Measurements from ENCODE around the gene ATRNL1. TPM values are rescaled to one million over a fixed set of nuclear protein-coding genes. Genes with fewer than 3 reads are reported as not detected.

ATRNL1 gene
- total RNA-seq, 1 donor from 2014 or later = 24.2 TPM

GRCh38 chr10:115795964-115796363, 702.8 kb downstream of the ATRNL1 start:
- peaks cover 12% of the 10 kb centered on the region for H3K9me3 Mint-ChIP-seq (ENCODE audit: low read depth)
- no peaks in the 10 kb centered on the region for H3K4me1 Mint-ChIP-seq (ENCODE audit: low read depth)
- TF ChIP-seq CTCF (IDR thresholded peaks at IDR 0.05; ENCODE audit: unreplicated experiment) = no peak

GRCh38 chr10:115801457-115801856, 708.3 kb downstream of the ATRNL1 start:
- no peak overlapping the region for H3K4me3 Mint-ChIP-seq (ENCODE audit: low read depth)
- no peaks in the 10 kb centered on the region for H3K36me3 Mint-ChIP-seq (ENCODE audit: insufficient read depth)
- TF ChIP-seq CTCF (IDR thresholded peaks at IDR 0.05; ENCODE audit: unreplicated experiment) = no peak
- H3K27me3 Mint-ChIP-seq = peaks cover 2% of the 10 kb centered on the region
- H3K4me1 Mint-ChIP-seq (ENCODE audit: low read depth) = no peaks in the 10 kb centered on the region
- H3K9me3 Mint-ChIP-seq (ENCODE audit: low read depth) = no peaks in the 10 kb centered on the region
- H3K27ac Mint-ChIP-seq = no peak overlapping the region
- DNase-seq (ENCODE audit: low spot score, unreplicated experiment) = no peak

More at GRCh38 chr10:115795964-115796363, 702.8 kb downstream of the ATRNL1 start:
- Mint-ChIP-seq H3K27me3 (no peaks in the 10 kb centered on the region), H3K36me3 (ENCODE audit: insufficient read depth) (no peaks in the 10 kb centered on the region), H3K27ac (no peak overlapping the region), H3K4me3 (ENCODE audit: low read depth) (no peak overlapping the region)
- DNase-seq (ENCODE audit: low spot score, unreplicated experiment) = no peak

- no peaks in the 10 kb centered on the region for H3K9me3 Mint-ChIP-seq (ENCODE audit: low read depth)
- TF ChIP-seq CTCF (IDR thresholded peaks at IDR 0.05; ENCODE audit: unreplicated experiment) = no peak
- no peaks in the 10 kb centered on the region for H3K36me3 Mint-ChIP-seq (ENCODE audit: insufficient read depth)
- H3K4me3 Mint-ChIP-seq (ENCODE audit: low read depth) = no peak overlapping the region
- no peak overlapping the region for H3K27ac Mint-ChIP-seq
- DNase-seq (ENCODE audit: low spot score, unreplicated experiment) = no peak
- peaks cover 2% of the 10 kb centered on the region for H3K27me3 Mint-ChIP-seq
- H3K4me1 Mint-ChIP-seq (ENCODE audit: low read depth) = no peaks in the 10 kb centered on the region
Observed at GRCh38 chr10:115801992-115802391, 708.8 kb downstream of the ATRNL1 start.

GRCh38 chr10:115802911-115803310, 709.7 kb downstream of the ATRNL1 start:
- no peak for DNase-seq (ENCODE audit: low spot score, unreplicated experiment)
- Mint-ChIP-seq H3K27ac (no peak overlapping the region), H3K4me1 (ENCODE audit: low read depth) (no peaks in the 10 kb centered on the region), H3K9me3 (ENCODE audit: low read depth) (no peaks in the 10 kb centered on the region), H3K36me3 (ENCODE audit: insufficient read depth) (no peaks in the 10 kb centered on the region), H3K4me3 (ENCODE audit: low read depth) (no peak overlapping the region), H3K27me3 (peaks cover 2% of the 10 kb centered on the region)
- no peak for TF ChIP-seq CTCF (IDR thresholded peaks at IDR 0.05; ENCODE audit: unreplicated experiment)

- Mint-ChIP-seq H3K4me3 (ENCODE audit: low read depth) (no peak overlapping the region), H3K36me3 (ENCODE audit: insufficient read depth) (no peaks in the 10 kb centered on the region), H3K9me3 (ENCODE audit: low read depth) (peaks cover 3% of the 10 kb centered on the region), H3K27ac (no peak overlapping the region), H3K27me3 (no peaks in the 10 kb centered on the region), H3K4me1 (ENCODE audit: low read depth) (no peaks in the 10 kb centered on the region)
- DNase-seq (ENCODE audit: low spot score, unreplicated experiment) = no peak
- no peak for TF ChIP-seq CTCF (IDR thresholded peaks at IDR 0.05; ENCODE audit: unreplicated experiment)
Observed at GRCh38 chr10:115814542-115814941, 721.4 kb downstream of the ATRNL1 start.
